Activated CD8-positive, alpha-beta T cell treated with anti-CD3 and anti-CD28 coated beads for 36 hours (primary cell): ENCODE results near the gene GRK3. TPM values are rescaled to one million over a fixed set of nuclear protein-coding genes. Genes with fewer than 3 reads are reported as not detected.

Experiments used
- ATAC-seq: fragments of 200-7000 bp; cut with Tn5 transposase; one replicate; pipeline ENCODE4 v1.10.0; 2021; ENCODE audit warnings: mild to moderate bottlenecking, moderate library complexity
- CTCF ChIA-PET: fragments of 350-600 bp; sonication (Branson Sonifier 250); formaldehyde crosslinking; loops from one replicate; lab custom pipeline; 2021; ENCODE audit warnings: antibody characterized with exemption; lab: Charles Lee
- POLR2A ChIA-PET: fragments of 350-600 bp; sonication (Branson Sonifier 250); formaldehyde crosslinking; loops from one replicate; lab custom pipeline; 2021; ENCODE audit warnings: antibody characterized with exemption; lab: Charles Lee
- DNase-seq: peaks from one replicate; pipeline ENCODE4 v3.0.0-alpha.2; 2020
- H3K27ac Mint-ChIP-seq: one replicate; pipeline ENCODE4 v1.8.0; 2021; ENCODE audit warnings: mild to moderate bottlenecking, mixed read lengths
- H3K27me3 Mint-ChIP-seq: one replicate; pipeline ENCODE4 v1.8.0; 2021; ENCODE audit warnings: mixed read lengths
- H3K36me3 Mint-ChIP-seq: one replicate; pipeline ENCODE4 v1.8.0; 2021; ENCODE audit warnings: low read depth, mixed read lengths
- H3K4me1 Mint-ChIP-seq: one replicate; pipeline ENCODE4 v1.8.0; 2021; ENCODE audit warnings: low read depth, mixed read lengths
- H3K4me3 Mint-ChIP-seq: one replicate; pipeline ENCODE4 v1.8.0; 2021; ENCODE audit warnings: mild to moderate bottlenecking, moderate library complexity, mixed read lengths
- H3K9me3 Mint-ChIP-seq: one replicate; pipeline ENCODE4 v1.8.0; 2021; ENCODE audit warnings: mixed read lengths
- intact Hi-C: fragments of 100-400 bp; cut with micrococcal nuclease; formaldehyde crosslinking; loops from one replicate; pipeline ENCODE4 v1.10.0; 2022
- total RNA-seq, 2 experiments: library from RNA; stranded (reverse); gene quantifications; one replicate each; pipeline ENCODE4 v1.2.3, GENCODE V29; 2021
- TF ChIP-seq, protein P1 (sequence below): fragments of 200-600 bp; IDR thresholded peaks from one replicate; pipeline ENCODE4 v1.8.0; 2022; ENCODE audit warnings: antibody characterized with exemption, mild to moderate bottlenecking

GRK3 gene
- total RNA-seq, 2 experiments from 2014 or later: 26.3 to 26.7 TPM

DNA sequence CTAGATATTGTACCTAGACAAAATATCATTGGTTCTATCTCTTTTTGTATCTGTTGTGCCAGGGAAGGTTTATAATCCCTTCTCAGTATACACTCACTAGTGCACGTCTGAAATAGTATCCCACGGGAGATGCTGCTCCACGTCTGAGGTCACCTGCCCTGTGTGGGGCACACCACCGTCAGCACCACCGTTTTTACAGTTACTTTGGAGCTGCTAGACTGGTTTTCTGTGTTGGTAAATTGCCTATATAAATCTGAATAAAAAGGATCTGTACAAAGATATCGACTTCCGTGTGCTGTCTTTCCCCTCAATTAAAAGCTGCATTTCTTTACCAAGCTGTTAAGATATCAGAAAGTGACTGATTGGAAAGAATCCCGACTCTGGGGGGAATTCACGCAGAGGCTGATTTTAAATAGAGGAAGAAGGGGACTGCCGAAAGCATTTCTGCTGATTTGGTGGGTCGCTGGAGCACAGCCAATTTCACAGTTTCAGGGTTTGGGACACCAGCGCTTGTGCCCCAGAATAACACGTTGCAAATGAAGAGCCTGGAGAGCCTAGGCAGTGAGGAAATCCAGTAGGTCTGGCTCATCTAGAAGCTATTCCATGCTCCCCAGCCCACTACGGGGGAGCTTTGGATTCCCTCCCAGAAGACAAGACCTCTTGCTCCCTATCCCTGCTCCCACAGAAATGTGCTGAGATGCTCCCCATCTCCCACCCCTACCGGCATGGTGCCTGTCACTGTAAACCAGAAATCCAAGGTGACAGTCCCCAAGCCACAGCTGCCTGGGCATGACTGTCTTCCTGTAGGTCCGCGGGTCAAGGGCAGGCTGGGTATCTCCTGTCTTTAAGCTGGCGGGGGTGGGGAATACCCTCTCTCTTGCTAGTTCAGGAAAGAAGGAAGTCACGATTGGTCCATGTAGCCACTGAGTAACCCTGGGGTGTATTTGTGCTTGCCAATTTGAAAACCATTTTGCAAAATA lies 164.8 kb downstream of the GRK3 start:
- H3K9me3 Mint-ChIP-seq: no peaks in the 10 kb centered on the region
- peaks cover 1% of the 10 kb centered on the region for H3K27me3 Mint-ChIP-seq
- H3K4me3 Mint-ChIP-seq: no peak overlapping the region
- TF ChIP-seq, protein P1, sequence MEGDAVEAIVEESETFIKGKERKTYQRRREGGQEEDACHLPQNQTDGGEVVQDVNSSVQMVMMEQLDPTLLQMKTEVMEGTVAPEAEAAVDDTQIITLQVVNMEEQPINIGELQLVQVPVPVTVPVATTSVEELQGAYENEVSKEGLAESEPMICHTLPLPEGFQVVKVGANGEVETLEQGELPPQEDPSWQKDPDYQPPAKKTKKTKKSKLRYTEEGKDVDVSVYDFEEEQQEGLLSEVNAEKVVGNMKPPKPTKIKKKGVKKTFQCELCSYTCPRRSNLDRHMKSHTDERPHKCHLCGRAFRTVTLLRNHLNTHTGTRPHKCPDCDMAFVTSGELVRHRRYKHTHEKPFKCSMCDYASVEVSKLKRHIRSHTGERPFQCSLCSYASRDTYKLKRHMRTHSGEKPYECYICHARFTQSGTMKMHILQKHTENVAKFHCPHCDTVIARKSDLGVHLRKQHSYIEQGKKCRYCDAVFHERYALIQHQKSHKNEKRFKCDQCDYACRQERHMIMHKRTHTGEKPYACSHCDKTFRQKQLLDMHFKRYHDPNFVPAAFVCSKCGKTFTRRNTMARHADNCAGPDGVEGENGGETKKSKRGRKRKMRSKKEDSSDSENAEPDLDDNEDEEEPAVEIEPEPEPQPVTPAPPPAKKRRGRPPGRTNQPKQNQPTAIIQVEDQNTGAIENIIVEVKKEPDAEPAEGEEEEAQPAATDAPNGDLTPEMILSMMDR: no peak
- H3K4me1 Mint-ChIP-seq: peaks cover 18% of the 10 kb centered on the region
- no peak for DNase-seq
- CTCF ChIA-PET: interaction anchor here (1.2 kb wide), 1 partner anchor 44 kb away, joined by 4 read pairs; no protein-coding TSS in a partner anchor
- no peak overlapping the region for H3K27ac Mint-ChIP-seq
- peaks cover 4% of the 10 kb centered on the region for H3K36me3 Mint-ChIP-seq
- POLR2A ChIA-PET: no interaction called here
- no peak for ATAC-seq
- intact Hi-C loops: no loop called here

DNA sequence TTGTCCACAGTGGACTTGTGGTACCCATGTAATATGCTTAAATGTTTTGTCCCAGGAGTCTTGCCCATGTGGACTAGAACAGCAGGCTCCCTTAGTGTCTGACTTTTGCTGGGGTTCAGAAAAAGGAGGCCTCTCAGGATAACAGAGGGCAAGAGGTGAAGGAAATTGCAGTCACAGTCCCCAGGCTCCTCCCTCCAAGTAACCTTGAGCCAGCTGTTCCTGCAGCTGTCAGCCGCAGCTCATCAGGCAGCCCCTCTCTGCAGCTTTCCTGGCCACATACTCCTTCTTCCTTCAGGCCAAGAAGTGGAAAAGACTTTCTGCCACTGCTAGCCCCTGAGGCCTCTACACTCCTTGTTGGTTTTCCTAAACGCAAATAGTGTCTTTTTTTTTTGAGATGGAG lies 171.2 kb downstream of the GRK3 start:
- intact Hi-C loops: loop anchor here (10.0 kb wide), 1 partner anchor 661 kb away; no protein-coding TSS in a partner anchor
- Mint-ChIP-seq H3K9me3 (peaks cover 2% of the 10 kb centered on the region), H3K4me3 (peak overlapping the region; percentile 60), H3K27ac (peak overlapping the region; percentile 99), H3K4me1 (peaks cover 48% of the 10 kb centered on the region), H3K36me3 (peaks cover 14% of the 10 kb centered on the region), H3K27me3 (peaks cover 3% of the 10 kb centered on the region)
- CTCF ChIA-PET: interaction anchor here (0.9 to 1.0 kb wide), 2 partner anchors 26 to 38 kb away, joined by 3 read pairs; no protein-coding TSS in a partner anchor
- POLR2A ChIA-PET: interaction anchor here (0.6 to 1.1 kb wide), 3 partner anchors 33 to 748 kb away, joined by 3 read pairs; partner anchors contain the start of genes HPS4 and SRRD
- no peak for DNase-seq
- TF ChIP-seq, protein P1: no peak
- ATAC-seq: no peak

DNA sequence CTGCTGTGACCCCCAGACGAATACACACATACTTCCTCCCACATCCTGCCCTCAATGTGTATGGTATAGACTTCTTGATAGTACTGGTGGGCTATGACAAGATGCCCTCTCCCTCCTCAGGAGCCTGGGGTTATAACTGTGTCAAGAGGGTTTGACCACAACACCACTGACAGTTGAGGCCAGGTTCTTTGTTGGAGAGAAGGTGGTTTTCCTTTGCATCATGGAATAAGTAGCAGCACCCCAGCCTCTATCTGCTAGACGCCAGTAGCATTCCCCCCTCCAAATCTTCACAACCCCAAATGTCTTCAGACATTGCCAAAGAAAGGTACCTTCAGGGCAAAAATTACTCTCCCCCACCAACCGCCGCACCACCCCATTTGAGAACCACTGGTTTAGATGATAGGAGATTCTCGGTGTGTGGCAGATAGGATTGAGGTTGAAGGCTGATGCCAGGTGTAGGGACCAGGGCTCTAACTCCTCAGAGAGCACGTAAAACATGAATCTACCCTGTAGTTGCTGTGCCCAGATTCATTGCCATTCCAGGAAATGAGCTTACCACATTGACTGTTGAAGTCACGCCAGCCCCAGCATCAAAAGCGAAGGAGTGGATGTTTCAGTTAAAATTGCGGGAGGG lies 172.0 kb downstream of the GRK3 start:
- Mint-ChIP-seq H3K4me1 (peaks cover 48% of the 10 kb centered on the region), H3K27ac (peak overlapping the region; percentile 99), H3K9me3 (peaks cover 2% of the 10 kb centered on the region), H3K27me3 (peaks cover 3% of the 10 kb centered on the region), H3K4me3 (peak overlapping the region; percentile 60), H3K36me3 (peaks cover 14% of the 10 kb centered on the region)
- CTCF ChIA-PET: interaction anchor here (0.7 to 1.7 kb wide), 3 partner anchors 13 to 36 kb away, joined by 3 to 9 read pairs (median 3); no protein-coding TSS in a partner anchor
- POLR2A ChIA-PET: interaction anchor here (1.1 to 2.1 kb wide), 7 partner anchors 9 to 260 kb away, joined by 3 to 8 read pairs (median 4); no protein-coding TSS in a partner anchor
- intact Hi-C loops: loop anchor here (10.0 kb wide), 1 partner anchor 662 kb away; no protein-coding TSS in a partner anchor
- ATAC-seq: peak; percentile 85
- TF ChIP-seq, protein P1: no peak
- peak; percentile 88 for DNase-seq

DNA sequence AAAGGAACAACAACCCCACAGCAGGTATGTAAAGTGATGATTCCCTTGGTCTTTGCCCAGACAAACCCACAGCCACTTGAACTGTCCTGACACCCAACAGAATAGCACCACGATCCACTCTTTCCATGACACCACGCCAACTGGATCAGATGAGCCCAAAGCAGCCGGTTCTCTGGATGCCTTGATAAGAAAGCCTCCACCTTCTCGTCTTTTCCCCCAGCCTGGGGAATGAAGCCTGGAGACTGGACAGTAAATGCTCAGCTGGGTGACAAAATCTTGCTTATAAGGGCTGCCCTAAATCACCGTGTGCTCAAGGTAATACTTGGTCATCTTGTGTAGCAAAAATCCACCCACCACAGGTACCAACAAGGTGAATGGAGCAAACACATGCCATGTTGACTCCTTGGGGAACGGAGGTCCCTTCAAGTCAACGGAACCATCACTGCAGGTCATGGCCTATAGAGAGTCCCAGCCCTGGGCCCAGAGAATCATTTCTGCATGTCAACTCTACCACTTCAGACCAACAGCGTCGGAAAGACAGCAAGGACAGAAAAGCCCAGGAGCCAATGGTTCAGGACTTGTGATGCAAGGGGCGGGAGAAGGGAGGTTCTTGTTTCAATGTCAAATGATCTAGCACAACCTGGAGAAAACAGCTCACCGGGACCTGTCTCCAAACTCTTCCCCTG lies 175.3 kb downstream of the GRK3 start:
- H3K27ac Mint-ChIP-seq: peak overlapping the region; percentile 0
- peaks cover 9% of the 10 kb centered on the region for H3K36me3 Mint-ChIP-seq
- DNase-seq: no peak
- H3K4me1 Mint-ChIP-seq: peaks cover 37% of the 10 kb centered on the region
- CTCF ChIA-PET: interaction anchor here (1.5 kb wide), 1 partner anchor 9 kb away, joined by 3 read pairs; no protein-coding TSS in a partner anchor
- TF ChIP-seq, protein P1: no peak
- POLR2A ChIA-PET: no interaction called here
- no peak overlapping the region for H3K4me3 Mint-ChIP-seq
- no peak for ATAC-seq
- intact Hi-C loops: loop anchor here (10.0 kb wide), 1 partner anchor 665 kb away; no protein-coding TSS in a partner anchor
- H3K9me3 Mint-ChIP-seq: peaks cover 2% of the 10 kb centered on the region
- peaks cover 2% of the 10 kb centered on the region for H3K27me3 Mint-ChIP-seq
